Inflammatory macrophage treated with lipopolysaccharide for 4 hours (primary cell): Measurements from ENCODE around the gene HS6ST1.
A peak's percentile ranks its signal among the peaks of the same experiment; 100 is the strongest.
"Not testable (repeated sequence)": the region's sequence is repeated elsewhere in the genome, so short reads cannot be mapped to it uniquely, and the experiment has no call there.

Experiments used
- DNase-seq: peaks from one replicate; pipeline ENCODE4 v3.0.0-alpha.2; 2020

HS6ST1 gene

GRCh38 chr2:128279009-128279408, 39.7 kb downstream of the HS6ST1 start:
- DNase-seq = peak; percentile 54

- DNase-seq = no peak
These were observed 40.5 kb downstream of the HS6ST1 start for GRCh38 chr2:128277961-128278681.

GRCh38 chr2:128276878-128277675, 41.6 kb downstream of the HS6ST1 start:
- no peak for DNase-seq

- no peak for DNase-seq
These were observed 43.1 kb downstream of the HS6ST1 start for GRCh38 chr2:128275498-128276045.

GRCh38 chr2:128274218-128274617, 44.5 kb downstream of the HS6ST1 start:
- no peak for DNase-seq

GRCh38 chr2:128273469-128274081, 45.1 kb downstream of the HS6ST1 start:
- DNase-seq = no peak

GRCh38 chr2:128272601-128273468, 45.8 kb downstream of the HS6ST1 start:
- DNase-seq = no peak

GRCh38 chr2:128271911-128272600, 46.6 kb downstream of the HS6ST1 start:
- no peak for DNase-seq

GRCh38 chr2:128271597-128271910, 47.1 kb downstream of the HS6ST1 start:
- no peak for DNase-seq

GRCh38 chr2:128270672-128271596, 47.7 kb downstream of the HS6ST1 start:
- no peak for DNase-seq

- DNase-seq = no peak
These were observed 48.5 kb downstream of the HS6ST1 start for GRCh38 chr2:128269990-128270671.

GRCh38 chr2:128269063-128269989, 49.3 kb downstream of the HS6ST1 start:
- no peak for DNase-seq

GRCh38 chr2:128268611-128269010, 50.1 kb downstream of the HS6ST1 start:
- DNase-seq = not testable (repeated sequence)

GRCh38 chr2:128268145-128268544, 50.5 kb downstream of the HS6ST1 start:
- not testable (repeated sequence) for DNase-seq

GRCh38 chr2:128267649-128268048, 51.0 kb downstream of the HS6ST1 start:
- not testable (repeated sequence) for DNase-seq

GRCh38 chr2:128267197-128267596, 51.5 kb downstream of the HS6ST1 start:
- not testable (repeated sequence) for DNase-seq

GRCh38 chr2:128266463-128266862, 52.2 kb downstream of the HS6ST1 start:
- not testable (repeated sequence) for DNase-seq

- not testable (repeated sequence) for DNase-seq
These were observed 53.1 kb downstream of the HS6ST1 start for GRCh38 chr2:128265608-128265993.
